Panc1 (cell line): ENCODE results near the gene DGCR2. TPM values are rescaled to one million over a fixed set of nuclear protein-coding genes. Genes with fewer than 3 reads are reported as not detected.

Experiments
- ATAC-seq: fragments of 200-7000 bp; cut with Tn5 transposase; 2 replicates; pipeline ENCODE4 v1.9.1; 2020; ENCODE audit warnings: mild to moderate bottlenecking, moderate library complexity
- BruUV-seq: library from RNA; stranded (reverse); fragments of 400-500 nt; replicated peaks from 2 replicates; lab custom pipeline; 2021; lab: Mats Ljungman, UMichigan
- CTCF ChIA-PET: fragments of 300-600 bp; sonication (Branson Sonifier 250); formaldehyde crosslinking; loops from one replicate; lab custom pipeline; 2022; ENCODE audit warnings: antibody characterized with exemption; lab: Charles Lee
- POLR2A ChIA-PET: fragments of 300-600 bp; sonication (Branson Sonifier 250); formaldehyde crosslinking; loops from one replicate; lab custom pipeline; 2022; ENCODE audit warnings: antibody characterized with exemption; lab: Charles Lee
- DNase-seq: peaks from one replicate; pipeline ENCODE4 v3.0.0-alpha.2; 2010; ENCODE audit warnings: low read depth, low spot score
- H3K27ac ChIP-seq: 2 replicates; pipeline ENCODE4 v1.5.1; 2011; ENCODE audit warnings: mild to moderate bottlenecking, low read length, inconsistent platforms
- H3K27me3 ChIP-seq: fragments of 200-500 bp; sonication (Bioruptor generic); 2 replicates; pipeline ENCODE4 v1.6.0; 2014; ENCODE audit warnings: low read length, inconsistent platforms; ENCODE audit not compliant: control insufficient read depth, insufficient read depth
- H3K36me3 ChIP-seq: fragments of 200-500 bp; sonication (Bioruptor generic); 2 replicates; pipeline ENCODE4 v1.5.1; 2014; ENCODE audit warnings: inconsistent platforms, mild to moderate bottlenecking, low read length, moderate library complexity; ENCODE audit not compliant: control insufficient read depth, insufficient read depth
- H3K4me1 ChIP-seq: 2 replicates; pipeline ENCODE4 v1.5.1; 2011; ENCODE audit warnings: inconsistent platforms, mild to moderate bottlenecking, low read length, moderate library complexity; ENCODE audit not compliant: control insufficient read depth, insufficient read depth
- H3K4me3 ChIP-seq, 2 experiments: 2 replicates each; pipeline ENCODE4 v1.5.1; 2011 to 2012; ENCODE audit warnings: low read depth in 2 of 2, low read length in 2 of 2, mild to moderate bottlenecking in 2 of 2, inconsistent platforms in 1 of 2, moderate library complexity in 1 of 2
- H3K9me3 ChIP-seq: fragments of 200-500 bp; sonication (Bioruptor generic); 2 replicates; pipeline ENCODE4 v1.5.1; 2014; ENCODE audit warnings: low read depth, mild to moderate bottlenecking, inconsistent platforms, low read length, moderate library complexity; ENCODE audit not compliant: control insufficient read depth, insufficient read depth
- CTCF ChIP-seq: fragments of 450-650 bp; IDR thresholded peaks from 2 replicates; pipeline ENCODE4 v1.5.1; 2017; ENCODE audit warnings: mild to moderate bottlenecking
- POLR2AphosphoS5 ChIP-seq: IDR thresholded peaks from 2 replicates; pipeline ENCODE4 v1.6.1; 2012; ENCODE audit warnings: mild to moderate bottlenecking, low read depth, low read length, moderate library complexity
- REST ChIP-seq, 2 experiments: IDR thresholded peaks; 2 replicates each; pipeline ENCODE4 v1.6.1; 2011 to 2012; ENCODE audit warnings: low read depth in 2 of 2, control low read depth in 1 of 2, low read length in 1 of 2, mild to moderate bottlenecking in 1 of 2, moderate library complexity in 1 of 2; ENCODE audit not compliant: insufficient read depth in 1 of 2
- SIN3A ChIP-seq: IDR thresholded peaks from 2 replicates; pipeline ENCODE4 v1.6.1; 2012; ENCODE audit warnings: low read depth, mild to moderate bottlenecking, low read length, moderate library complexity, borderline replicate concordance; ENCODE audit not compliant: insufficient read depth
- TCF7L2 ChIP-seq: IDR thresholded peaks from 2 replicates; pipeline ENCODE4 v1.6.1; 2011; ENCODE audit warnings: mild to moderate bottlenecking, low read depth, low read length, inconsistent platforms
- in situ Hi-C: cut with HindIII; loops from 2 replicates; pipeline ENCODE4 v1.10.0; 2016; ENCODE audit warnings: low sequenced_read_pairs, low pct_unique_long_range_greater_than_20kb
- intact Hi-C: fragments of 100-400 bp; cut with micrococcal nuclease; formaldehyde crosslinking; loops from one replicate; pipeline ENCODE4 v1.10.0; 2022; ENCODE audit not compliant: unreplicated experiment
- total RNA-seq: library from RNA; stranded (reverse); gene quantifications from one replicate; pipeline ENCODE4 v1.2.1, GENCODE V29; 2021; ENCODE audit not compliant: unreplicated experiment

DGCR2 gene
- total RNA-seq, 1 experiment from 2014 or later: 35.1 TPM

- CTCF ChIA-PET: no interaction called here
- BruUV-seq: no TSS peak
Measured at GRCh38 chr22:19134874-19135273, 12.7 kb upstream of the DGCR2 start.

GRCh38 chr22:19134176-19134831 lies 12.1 kb upstream of the DGCR2 start:
- BruUV-seq: no TSS peak
- H3K4me3 ChIP-seq: no peak overlapping the region
- POLR2A ChIA-PET: interaction anchor here (0.6 kb wide), 1 partner anchor 424 kb away, joined by 3 read pairs; no protein-coding TSS in a partner anchor
- CTCF ChIA-PET: no interaction called here
- H3K36me3 ChIP-seq: no peaks in the 10 kb centered on the region
- ATAC-seq (no peak; the same call in 1 of the 2 replicates), DNase-seq (no peak)
- H3K27me3 ChIP-seq: no peaks in the 10 kb centered on the region
- TF ChIP-seq SIN3A: no peak
- TF ChIP-seq TCF7L2: no peak
- no peak for TF ChIP-seq CTCF
- no peak for TF ChIP-seq POLR2AphosphoS5
- TF ChIP-seq REST (IDR thresholded peaks at IDR 0.05; ENCODE audit: insufficient read depth in 1 of 2, low read depth in 2 of 2, low read length in 1 of 2): no peak
- no peaks in the 10 kb centered on the region for H3K9me3 ChIP-seq
- intact Hi-C loops (no loop called here), in situ Hi-C loops (no loop called here)
- H3K4me1 ChIP-seq: no peaks in the 10 kb centered on the region
- H3K27ac ChIP-seq: no peak overlapping the region

More at GRCh38 chr22:19134874-19135273, 12.7 kb upstream of the DGCR2 start:
- DNase-seq: no peak
- no peak for ATAC-seq
- POLR2A ChIA-PET: no interaction called here
- Histone ChIP-seq H3K9me3 (no peaks in the 10 kb centered on the region), H3K27ac (no peak overlapping the region), H3K36me3 (no peaks in the 10 kb centered on the region), H3K4me1 (no peaks in the 10 kb centered on the region), H3K4me3 (no peak overlapping the region), H3K27me3 (no peaks in the 10 kb centered on the region)
- in situ Hi-C loops (no loop called here), intact Hi-C loops (no loop called here)
- no peak for TF ChIP-seq REST (IDR thresholded peaks at IDR 0.05; ENCODE audit: insufficient read depth in 1 of 2, low read depth in 2 of 2, low read length in 1 of 2)
- TF ChIP-seq CTCF: no peak
- no peak for TF ChIP-seq SIN3A
- no peak for TF ChIP-seq POLR2AphosphoS5
- TF ChIP-seq TCF7L2: no peak
